ENCODE results near the gene MAP4K5.
"Not testable (repeated sequence)": the region's sequence is repeated elsewhere in the genome, so short reads cannot be mapped to it uniquely, and the experiment has no call there.

Gene MAP4K5

GRCh38 chr14:50531595-50532501 lies 521 bp downstream of the MAP4K5 start:
- peak; percentile 9 for DNase-seq

DNA sequence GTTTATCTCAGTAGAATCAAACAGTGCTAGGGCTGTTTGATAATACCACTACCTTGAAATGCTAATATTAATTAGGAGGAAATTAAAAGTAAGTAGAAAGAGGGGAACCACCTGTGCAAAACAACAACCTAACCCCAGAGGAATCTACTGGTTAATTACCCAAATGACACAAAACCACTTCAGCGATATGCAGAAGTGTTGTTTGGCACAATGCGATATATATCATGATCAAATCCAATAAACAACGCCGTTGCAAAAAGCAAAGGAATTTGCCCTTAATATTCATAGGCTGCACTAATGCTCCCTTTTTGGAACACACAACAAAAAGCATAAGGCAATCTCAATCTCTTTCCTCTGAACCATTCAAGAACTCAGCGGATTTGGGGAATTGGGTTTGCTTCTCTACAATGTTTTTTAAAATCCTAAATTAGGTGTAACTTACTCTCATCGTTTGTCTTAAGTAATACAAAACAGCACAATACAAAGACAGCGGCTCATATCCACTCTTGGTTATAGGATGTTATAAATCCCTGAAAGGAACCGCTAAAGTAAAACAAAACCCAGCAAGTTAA lies 1.5 kb downstream of the MAP4K5 start:
- no peak for DNase-seq

- DNase-seq = no peak
These were observed 2.0 kb downstream of the MAP4K5 start for GRCh38 chr14:50530358-50530757.

- no peak for DNase-seq
These were observed 2.8 kb downstream of the MAP4K5 start for GRCh38 chr14:50529288-50530179.

GRCh38 chr14:50528000-50528399 lies 4.4 kb downstream of the MAP4K5 start:
- DNase-seq = no peak

DNA sequence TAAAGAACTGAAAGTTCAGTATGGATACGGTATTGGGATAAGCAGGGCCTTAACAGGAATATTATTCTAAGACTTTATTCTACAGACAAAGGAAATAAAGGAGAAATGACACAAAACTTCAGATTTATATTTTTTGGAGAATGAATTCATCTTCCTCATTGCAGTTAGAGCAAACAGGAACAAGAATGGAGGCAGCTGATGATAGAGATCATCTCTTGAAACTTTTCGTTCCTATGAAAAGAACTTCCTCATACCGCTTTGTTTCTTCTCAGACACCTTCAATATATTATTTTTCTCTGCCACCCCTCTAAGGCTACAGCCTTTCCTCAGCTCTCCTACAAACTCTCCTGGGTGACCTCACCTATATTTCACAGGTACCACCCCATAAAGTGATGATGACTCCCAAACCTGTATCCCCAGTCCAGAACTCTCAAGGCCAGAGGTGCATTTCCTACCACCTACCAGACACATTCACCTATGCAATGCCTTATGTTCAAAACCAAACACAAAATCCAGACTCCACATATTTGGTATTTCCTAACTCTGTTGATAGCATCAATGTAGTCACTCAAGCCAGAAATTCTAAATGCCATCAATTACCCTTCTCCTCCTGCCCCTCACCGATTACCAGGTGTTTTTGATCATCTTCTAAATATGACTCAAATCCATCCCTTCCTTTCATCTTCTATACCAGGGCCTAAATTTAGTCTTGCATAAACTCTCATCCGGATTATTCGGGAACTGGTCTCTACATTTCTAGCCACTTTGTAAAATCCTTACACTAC lies 7.4 kb downstream of the MAP4K5 start:
- DNase-seq = no peak

- no peak for DNase-seq
These were observed 8.3 kb downstream of the MAP4K5 start for GRCh38 chr14:50524060-50524459.

GRCh38 chr14:50523271-50524041 lies 8.9 kb downstream of the MAP4K5 start:
- no peak for DNase-seq

GRCh38 chr14:50521912-50522341 lies 10.4 kb downstream of the MAP4K5 start:
- no peak for DNase-seq

GRCh38 chr14:50520947-50521815 lies 11.2 kb downstream of the MAP4K5 start:
- DNase-seq = no peak

- DNase-seq = no peak
These were observed 16.3 kb downstream of the MAP4K5 start for GRCh38 chr14:50516091-50516490.

- DNase-seq = no peak
These were observed 19.9 kb downstream of the MAP4K5 start for GRCh38 chr14:50512463-50512862.

GRCh38 chr14:50510157-50510556 lies 22.2 kb downstream of the MAP4K5 start:
- no peak for DNase-seq

DNA sequence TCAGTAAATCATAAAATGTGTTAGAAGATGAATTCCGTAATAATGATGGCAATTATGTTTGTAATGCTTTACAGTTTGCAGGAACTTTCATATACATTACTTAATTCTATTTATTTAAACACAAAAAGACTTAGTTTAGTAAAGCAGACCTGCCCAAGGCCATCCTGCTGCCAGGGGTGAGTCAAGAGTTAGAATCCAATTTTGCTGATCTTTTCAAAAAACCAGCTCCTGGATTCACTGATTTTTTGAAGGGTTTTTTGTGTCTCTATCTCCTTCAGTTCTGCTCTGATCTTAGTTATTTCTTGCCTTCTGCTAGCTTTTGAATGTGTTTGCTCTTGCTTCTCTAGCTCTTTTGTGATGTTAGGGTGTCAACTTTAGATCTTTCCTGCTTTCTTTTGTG lies 25.3 kb downstream of the MAP4K5 start:
- DNase-seq = not testable (repeated sequence)

GRCh38 chr14:50501642-50502041 lies 30.7 kb downstream of the MAP4K5 start:
- DNase-seq = no peak

GRCh38 chr14:50497351-50497750 lies 35.0 kb downstream of the MAP4K5 start:
- no peak for DNase-seq

DNA sequence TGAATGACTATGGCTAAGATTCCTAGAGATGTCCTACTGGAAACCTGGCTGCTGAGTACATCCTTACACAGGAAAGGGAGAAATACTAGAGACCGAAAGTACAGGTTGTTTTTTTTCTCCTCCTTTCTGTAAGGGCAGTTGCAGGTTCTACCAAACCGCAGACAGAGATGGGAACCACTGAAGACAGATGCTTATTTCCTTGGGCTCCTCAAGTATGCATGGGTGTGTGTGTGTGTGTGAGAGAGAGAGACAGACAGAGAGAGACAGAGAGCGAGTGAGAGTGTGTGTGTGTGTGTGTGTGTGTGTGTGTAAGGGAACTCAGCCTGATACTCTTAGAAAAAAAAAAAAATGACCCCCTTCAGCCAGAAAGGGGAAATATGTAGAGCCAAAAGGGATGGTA lies 42.5 kb downstream of the MAP4K5 start:
- no peak for DNase-seq

- DNase-seq = no peak
These were observed 43.8 kb downstream of the MAP4K5 start for GRCh38 chr14:50488521-50488920.

GRCh38 chr14:50479041-50479440 lies 53.3 kb downstream of the MAP4K5 start:
- no peak for DNase-seq

- no peak for DNase-seq
These were observed 54.6 kb downstream of the MAP4K5 start for GRCh38 chr14:50477760-50478159.

- DNase-seq = no peak
These were observed 56.2 kb downstream of the MAP4K5 start for GRCh38 chr14:50476134-50476533.

Measured in activated effector memory CD4-positive, alpha-beta T cell treated with Interleukin-2 at 50 U/mL for 16 hours (primary cell).